Hematopoietic multipotent progenitor cell treated with erythropoietin and hydrocortisone succinate and interleukin-3 and kit ligand, for 17 days (in vitro differentiated cells): Measurements from ENCODE around the gene CLDN34.

Source experiments
- DNase-seq: peaks from one replicate; pipeline ENCODE4 v3.0.0-alpha.2; 2015; ENCODE audit warnings: low spot score

The CLDN34 gene

GRCh38 chrX:10016519-10017132 is 49.5 kb downstream of the CLDN34 start:
- peak; percentile 45 for DNase-seq

GRCh38 chrX:10017872-10018271 is 50.7 kb downstream of the CLDN34 start:
- no peak for DNase-seq
